ENCODE results near the gene LRRC34.

The LRRC34 gene

GRCh38 chr3:169813757-169814517 lies 1.2 kb upstream of the LRRC34 start:
- DNase-seq: peak; percentile 60

DNA sequence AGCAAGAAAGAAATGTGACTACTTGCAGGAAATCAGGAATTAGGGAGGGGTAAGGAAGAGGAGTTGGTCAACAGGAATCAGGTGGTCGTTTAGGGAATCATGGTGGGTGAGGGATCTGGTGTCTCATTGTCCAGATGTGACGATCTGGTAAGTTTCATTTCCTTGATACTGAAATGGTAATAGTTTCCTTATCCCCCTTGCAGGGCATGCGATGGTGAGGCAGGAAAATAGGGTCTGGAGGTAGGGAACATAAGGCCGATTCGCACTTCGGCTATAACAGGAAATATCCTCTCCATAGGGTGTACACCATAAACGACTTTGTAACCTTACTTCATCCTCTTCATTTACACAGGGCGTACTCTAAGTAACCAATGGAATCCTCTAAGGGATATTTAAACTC lies 574 bp upstream of the LRRC34 start:
- DNase-seq: no peak

DNA sequence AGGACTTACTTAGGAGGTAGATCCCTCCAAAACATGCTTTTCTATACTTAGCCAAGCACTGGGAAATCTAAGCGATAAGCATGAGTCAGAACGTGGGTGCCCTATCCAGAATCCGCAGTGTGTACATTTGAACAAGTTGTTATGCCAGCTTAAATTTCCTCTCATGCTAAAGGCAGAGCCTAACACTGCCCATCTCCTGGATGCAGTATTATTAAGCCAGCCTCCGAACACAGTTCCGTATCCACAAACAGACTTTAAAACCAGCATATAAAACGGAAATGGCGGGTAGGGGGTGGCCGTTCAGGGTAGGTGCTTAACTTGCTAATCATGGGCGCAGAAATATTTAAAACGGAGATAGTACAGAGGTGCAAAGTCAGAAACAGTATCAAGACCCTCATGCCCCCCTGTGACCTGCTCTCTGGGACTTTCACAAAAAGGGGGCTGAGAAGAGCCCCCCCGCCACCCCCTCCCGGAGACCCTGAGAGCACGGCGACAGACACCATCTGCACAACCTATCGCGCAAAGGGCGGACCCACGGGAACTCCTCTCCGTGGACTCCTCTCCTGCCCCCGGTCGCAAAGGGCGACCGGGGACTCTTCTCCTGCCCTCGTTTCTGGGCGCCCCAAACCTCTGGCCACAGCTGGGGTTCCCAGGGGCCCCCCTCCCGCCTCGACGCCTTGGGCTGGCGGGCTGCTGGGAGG lies 923 bp downstream of the LRRC34 start:
- DNase-seq: no peak

GRCh38 chr3:169809230-169809795 lies 3.4 kb downstream of the LRRC34 start:
- no peak for DNase-seq

DNA sequence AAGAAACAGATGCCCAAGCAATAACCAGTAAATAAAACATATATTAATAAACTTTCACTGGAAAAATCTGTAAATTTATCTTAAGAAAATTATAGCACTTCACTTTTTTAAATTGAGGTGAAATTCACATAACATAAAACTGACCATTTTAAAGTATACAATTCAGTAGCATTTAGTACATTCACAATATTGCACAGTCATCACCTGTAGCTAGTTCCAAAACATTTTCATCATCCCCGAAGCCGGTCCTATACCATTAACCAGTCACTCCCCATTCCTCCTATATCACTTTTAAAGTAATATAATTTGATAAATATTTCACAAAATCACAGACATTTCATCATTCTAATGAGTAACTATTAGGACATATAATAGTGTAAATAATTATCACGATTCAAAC lies 8.0 kb downstream of the LRRC34 start:
- no peak for DNase-seq

- DNase-seq: no peak
Observed at GRCh38 chr3:169792359-169792758, 20.3 kb downstream of the LRRC34 start.

GRCh38 chr3:169790687-169791429 lies 21.8 kb downstream of the LRRC34 start:
- DNase-seq: no peak

GRCh38 chr3:169790219-169790618 lies 22.5 kb downstream of the LRRC34 start:
- DNase-seq: no peak

GRCh38 chr3:169787791-169788190 lies 24.9 kb downstream of the LRRC34 start:
- no peak for DNase-seq

DNA sequence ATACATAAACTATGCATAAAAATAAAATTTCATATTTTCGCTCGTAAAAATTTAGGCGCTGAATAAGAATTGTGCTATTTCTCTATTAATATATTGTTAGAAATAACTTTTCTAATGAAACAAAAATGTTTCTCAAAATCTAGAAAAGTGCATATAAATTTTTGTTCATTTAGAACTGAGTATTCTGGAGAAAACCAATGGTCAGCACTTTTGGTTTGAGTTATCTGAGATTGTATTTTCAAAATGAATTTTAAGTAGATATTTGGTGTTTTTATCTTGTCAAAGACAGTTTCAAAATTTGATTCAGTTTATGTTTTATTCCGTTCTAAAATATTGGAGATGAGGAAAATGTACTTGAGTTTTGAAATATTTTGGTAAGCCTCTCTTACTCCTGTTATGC lies 25.6 kb downstream of the LRRC34 start:
- no peak for DNase-seq

GRCh38 chr3:169781209-169781855 lies 31.4 kb downstream of the LRRC34 start:
- no peak for DNase-seq

GRCh38 chr3:169780742-169781141 lies 32.0 kb downstream of the LRRC34 start:
- DNase-seq: no peak

DNA sequence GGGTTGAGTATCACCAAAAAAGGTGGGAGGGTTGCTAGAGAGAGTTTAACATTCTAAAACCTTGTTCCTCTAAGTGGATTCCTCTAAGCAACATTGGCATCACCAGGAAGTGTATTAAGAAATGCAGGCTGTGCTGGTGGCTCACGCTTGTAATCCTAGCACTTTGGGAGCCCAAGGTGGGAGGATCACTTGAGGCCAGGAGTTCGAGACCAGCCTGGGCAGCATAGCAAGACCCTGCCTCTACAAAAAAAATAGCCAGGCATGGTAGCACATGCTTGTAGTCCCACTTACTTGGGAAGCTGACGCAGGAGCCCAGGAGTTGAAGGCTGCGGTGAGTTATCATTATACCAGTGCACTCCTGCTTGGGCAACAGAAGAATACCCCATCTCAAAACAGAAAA lies 34.9 kb downstream of the LRRC34 start:
- DNase-seq: no peak

DNA sequence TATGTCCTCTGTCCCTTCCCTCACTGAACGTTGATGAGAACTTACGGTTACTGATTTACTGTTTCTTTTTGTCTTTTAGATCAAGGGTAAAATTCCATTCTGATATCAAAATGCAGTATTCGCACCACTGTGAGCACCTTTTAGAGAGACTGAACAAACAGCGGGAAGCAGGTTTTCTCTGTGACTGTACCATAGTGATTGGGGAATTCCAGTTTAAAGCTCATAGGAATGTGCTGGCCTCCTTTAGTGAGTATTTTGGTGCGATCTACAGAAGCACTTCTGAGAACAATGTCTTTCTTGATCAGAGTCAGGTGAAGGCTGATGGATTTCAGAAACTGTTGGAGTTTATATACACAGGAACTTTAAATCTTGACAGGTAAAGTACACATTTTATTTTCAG lies 38.5 kb downstream of the LRRC34 start:
- DNase-seq: no peak

DNA sequence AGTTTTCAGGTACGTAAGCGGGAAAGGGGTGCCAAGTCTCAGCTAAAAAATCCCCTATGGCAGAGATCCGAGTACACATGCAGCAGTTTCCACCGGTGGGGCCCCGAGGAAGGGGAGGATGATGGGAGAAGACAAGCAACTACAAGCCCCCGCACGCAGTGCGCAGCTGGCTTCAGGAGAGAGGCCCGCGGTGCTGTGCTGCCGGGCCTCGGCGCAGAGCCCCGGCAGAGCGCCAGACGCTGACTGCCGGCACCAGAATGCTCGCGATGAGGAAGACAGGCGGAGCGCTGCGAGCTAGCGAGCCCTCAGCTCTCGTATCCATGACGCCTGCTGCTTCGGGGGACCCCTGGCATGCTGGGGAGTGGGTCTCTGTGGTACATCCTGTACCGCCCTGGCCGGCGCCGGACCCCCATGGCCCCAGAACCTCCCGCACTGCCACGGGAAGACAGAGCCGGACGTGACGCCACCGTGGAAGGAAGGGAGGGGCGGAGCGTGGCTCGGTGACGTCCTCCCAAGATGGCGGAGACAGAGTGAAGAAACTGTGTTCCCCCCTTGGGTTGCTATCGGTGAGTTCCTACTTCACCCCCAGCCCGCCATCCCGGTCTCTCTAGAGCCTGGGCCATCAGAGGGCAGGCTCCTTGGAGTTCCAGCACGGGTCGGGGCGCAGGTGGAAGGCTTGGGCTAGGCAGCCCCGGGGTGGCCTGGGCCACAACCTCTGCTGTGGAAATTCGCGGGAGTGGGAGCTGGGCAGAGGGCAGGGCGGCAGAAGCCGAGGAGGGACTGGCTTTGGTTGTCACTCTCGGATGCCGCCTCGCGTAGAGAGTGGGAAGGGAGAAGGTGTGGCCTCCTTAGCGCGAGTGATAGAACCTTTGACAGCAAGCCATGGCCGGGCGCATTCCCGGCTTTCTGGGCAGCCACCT lies 39.5 kb downstream of the LRRC34 start, which contains the start of gene MYNN:
Gene MYNN (plus strand): TSS at position 500 of the 920 bp plus-strand sequence. CDS start 900 bp downstream, outside the sequence.
- DNase-seq: peak; percentile 85

GRCh38 chr3:169772305-169772896 lies 40.3 kb downstream of the LRRC34 start:
- DNase-seq: no peak

- peak; percentile 60 for DNase-seq
Observed at GRCh38 chr3:169771497-169772304, 41.0 kb downstream of the LRRC34 start.

- DNase-seq: peak; percentile 39
Observed at GRCh38 chr3:169769287-169770181, 43.2 kb downstream of the LRRC34 start, which contains the start of gene ACTRT3. ACTRT3 (minus strand) TSS chr3:169769561; CDS start chr3:169769520, 41 bp downstream.

Measured in effector CD4-positive, alpha-beta T cell (primary cell).